GM18519 (cell line): ENCODE measurements around the gene ALKBH4.
A peak's percentile ranks its signal among the peaks of the same experiment; 100 is the strongest.
"Not testable (repeated sequence)": the region's sequence is repeated elsewhere in the genome, so short reads cannot be mapped to it uniquely, and the experiment has no call there.

Experiments
- ATAC-seq: cut with Tn5 transposase; IDR thresholded peaks from one replicate; pipeline ENCODE4 v1.9.1; 2021; ENCODE audit warnings: mild to moderate bottlenecking, moderate library complexity; ENCODE audit not compliant: unreplicated experiment, low FRiP score

ALKBH4 gene, protein sequence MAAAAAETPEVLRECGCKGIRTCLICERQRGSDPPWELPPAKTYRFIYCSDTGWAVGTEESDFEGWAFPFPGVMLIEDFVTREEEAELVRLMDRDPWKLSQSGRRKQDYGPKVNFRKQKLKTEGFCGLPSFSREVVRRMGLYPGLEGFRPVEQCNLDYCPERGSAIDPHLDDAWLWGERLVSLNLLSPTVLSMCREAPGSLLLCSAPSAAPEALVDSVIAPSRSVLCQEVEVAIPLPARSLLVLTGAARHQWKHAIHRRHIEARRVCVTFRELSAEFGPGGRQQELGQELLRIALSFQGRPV

DNA sequence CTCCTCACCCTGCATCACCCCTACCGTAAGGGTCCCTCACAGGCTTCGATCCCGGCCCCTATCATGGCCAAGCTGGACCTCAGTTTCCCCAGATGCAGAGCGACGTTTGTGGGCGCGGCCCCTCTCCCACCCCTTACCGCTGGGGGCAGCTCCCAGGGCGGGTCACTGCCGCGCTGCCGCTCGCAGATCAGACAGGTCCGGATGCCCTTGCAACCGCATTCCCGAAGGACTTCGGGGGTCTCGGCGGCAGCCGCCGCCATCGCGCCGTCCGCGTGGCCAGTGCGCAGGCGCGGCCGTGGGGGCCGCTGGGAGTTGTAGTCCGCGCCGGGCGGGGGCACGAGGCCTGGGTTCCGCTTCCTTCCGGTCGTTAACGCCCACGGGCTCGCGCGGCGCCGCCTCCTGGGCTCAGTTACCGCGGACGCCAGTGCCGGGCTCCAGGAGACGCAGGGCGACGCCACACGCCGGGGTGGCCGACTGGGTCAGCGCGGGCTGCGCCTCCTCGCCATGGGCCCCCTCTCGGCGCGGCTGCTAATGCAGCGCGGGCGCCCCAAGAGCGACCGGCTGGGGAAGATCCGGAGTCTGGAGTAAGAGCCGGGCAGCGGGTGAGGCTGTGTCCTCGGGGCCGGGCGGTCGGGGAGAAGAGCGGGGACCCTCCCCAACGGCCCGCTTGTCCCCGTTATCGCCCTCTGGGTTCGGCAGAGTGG is at the start of gene ALKBH4, which contains the start of gene LRWD1:
TSS of gene ALKBH4 (minus strand) at position 287 of the 704 bp plus-strand sequence. CDS start at position 260, 27 bp downstream.
TSS of gene LRWD1 (plus strand) at position 408 of the 704 bp plus-strand sequence. CDS start at position 505, 97 bp downstream.
- peak; percentile 68 for ATAC-seq

DNA sequence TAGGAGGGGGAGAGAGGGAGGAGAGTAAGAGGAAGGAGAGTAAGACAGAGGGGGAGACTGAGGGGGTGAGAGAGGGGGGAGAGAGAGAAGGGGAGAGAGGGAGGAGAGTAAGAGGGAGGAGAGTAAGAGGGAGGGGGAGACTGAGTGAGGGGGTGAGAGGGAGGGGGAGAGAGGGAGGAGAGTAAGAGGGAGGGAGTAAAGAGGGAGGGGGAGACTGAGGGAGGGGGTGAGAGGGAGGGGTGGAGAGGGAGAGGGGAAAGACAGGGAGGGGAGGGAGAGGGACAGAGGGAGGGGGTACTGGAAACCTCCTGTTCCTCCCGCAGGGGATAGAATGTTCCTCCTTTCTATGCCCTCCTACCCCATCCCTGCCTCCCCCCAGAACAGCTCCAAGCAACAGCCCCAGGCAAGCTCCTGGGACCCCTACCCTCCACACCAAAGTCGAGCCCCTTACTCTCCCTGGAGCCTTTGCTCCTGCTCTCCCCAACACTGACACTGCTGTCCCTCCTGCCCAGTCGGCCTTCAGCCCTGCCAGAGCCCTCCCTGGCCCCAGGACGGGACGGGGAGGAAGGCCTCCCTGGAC is 48.1 kb upstream of the ALKBH4 start:
- not testable (repeated sequence) for ATAC-seq

DNA sequence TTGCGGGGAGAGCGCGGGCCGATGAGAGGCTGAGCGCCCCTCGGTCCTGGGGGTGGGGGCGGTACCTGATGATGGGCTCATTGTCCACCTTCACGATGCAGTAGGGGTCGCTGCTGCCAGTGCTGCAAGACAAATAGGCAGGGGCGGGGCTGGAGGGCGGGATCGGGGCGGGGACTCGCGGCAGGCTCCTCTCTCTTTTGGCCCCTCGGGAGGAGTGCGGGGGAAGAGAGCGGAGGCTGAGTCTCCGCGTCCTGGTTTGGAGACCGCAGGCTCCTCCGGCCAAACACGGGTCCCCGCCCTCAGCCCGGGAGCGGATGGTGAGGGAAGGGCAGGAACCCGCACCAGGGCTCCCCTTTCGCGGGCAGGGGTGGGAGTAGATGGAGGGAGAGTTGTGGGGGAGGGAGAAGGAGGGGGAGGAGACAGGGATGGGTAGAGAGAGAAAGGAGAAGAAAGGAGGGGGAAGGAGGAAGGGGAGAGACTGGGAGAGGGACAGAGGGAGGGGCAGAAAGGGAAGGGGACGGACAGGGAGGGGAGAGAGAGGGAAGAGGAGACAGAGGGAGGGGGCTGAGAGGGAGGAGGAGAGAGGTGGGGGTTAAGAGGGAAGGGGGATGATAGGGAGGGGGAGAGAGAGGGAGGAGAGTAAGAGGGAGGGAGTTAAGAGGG is 47.3 kb upstream of the ALKBH4 start:
- not testable (repeated sequence) for ATAC-seq

DNA sequence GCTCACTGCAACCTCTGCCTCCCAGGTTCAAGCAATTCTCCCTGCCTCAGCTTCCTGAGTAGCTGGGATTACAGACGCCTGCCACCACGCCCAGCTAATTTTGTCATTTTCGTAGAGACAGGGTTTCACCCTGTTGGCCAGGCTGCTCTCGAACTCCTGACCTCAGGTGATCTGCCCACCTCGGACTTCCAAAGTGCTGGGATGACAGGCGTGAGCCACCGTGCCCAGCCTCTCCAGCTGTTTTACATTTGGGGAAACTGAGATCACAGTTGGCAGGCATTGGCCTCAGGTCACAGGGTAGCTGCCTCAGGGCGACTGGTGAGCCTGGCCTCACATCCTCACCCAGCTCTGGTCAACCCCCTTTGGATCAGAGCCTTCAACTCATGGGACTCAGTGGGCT is 45.9 kb upstream of the ALKBH4 start:
- ATAC-seq = not testable (repeated sequence)

DNA sequence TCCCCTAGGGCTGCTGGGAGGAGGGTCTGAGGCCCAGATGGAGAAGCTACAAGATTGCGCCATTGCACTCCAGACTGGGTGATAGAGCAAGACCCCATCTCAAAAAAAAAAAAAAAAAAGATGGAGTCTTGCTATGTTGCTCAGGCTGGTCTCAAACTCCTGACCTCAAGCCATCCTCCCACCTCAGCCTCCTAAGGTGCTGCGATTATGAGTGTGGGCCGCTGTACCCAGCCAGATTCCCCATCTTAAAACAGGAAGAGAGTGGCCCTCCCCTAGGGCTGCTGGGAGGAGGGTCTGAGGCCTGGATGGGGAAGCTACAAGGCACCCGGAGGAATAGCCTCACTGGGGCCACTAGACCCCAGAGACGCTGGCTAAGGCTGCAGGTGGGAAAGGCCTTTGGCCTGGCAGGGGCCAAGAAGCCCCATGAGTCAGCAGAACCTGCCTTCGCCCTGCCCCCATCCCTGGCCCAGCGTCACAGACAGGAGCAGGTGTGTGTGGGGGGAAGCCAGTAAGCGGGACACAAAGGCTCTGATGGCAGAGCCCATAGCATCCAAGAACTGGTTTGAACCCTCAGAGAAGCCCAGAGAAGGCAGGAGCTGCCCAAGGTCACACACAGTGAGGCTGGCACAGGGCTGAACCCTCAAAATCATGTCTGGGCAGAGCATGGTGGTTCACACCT is 42.9 kb upstream of the ALKBH4 start:
- ATAC-seq = not testable (repeated sequence)

DNA sequence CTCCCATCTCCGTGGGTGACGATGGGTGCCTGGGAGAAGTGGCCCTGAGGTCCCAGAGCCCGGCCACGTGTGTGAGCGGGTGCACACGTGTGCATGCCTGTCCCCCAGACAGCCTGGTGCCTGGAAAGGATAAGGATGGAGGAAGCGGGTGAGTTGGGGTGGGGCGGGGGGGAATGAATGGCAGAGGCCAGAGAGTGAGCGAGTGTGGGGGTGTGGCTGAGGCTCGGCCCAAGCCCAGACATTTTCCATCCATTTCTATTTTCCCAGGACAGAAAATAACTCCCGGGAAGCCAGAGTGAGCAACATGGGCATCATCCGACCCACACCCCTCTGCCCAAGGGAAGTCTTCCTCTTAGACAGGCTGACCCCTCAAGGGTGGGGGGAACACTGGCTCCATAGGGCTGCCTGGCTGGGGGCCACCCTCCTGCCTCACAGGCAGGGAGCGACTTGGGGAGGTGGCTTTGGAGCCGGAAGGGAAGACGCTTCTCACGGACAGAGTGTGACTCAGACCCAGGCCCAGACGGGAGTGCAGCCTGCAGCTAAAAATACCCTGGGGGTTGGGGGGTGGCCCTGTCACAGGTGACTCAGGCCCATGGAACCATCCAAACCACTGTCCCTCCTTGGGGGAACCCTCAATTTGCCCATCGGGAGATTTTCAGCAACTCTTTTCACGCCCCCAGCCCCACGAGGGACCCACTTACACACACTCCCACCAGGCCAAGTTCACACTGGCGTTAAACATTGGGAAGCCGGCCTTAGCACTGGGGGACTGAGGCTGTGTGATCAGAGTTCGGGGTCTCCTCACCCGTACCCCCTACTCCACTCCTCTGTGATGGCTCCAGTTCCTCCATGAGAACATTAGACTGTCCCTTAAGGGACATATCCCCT is 40.9 kb upstream of the ALKBH4 start:
- not testable (repeated sequence) for ATAC-seq

DNA sequence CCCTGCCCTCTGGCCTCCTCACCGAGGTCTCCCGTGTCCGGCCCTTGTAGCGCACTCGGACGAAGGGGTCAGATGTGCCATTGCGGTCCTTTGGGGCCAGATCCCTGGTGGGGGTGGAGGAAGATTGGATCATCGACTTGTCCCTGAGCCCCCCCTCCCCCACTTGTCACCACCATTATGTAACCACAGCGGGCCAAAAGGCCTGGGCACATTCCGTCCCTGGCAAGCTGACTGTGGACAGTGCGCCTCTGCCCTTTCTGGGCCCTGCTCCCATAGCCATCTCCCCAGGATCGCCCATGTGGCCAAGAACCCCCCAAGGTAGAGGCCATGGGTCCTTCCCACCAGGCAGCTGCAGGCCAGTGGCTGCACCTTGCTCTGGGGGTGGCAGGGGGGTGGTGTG is 38.5 kb upstream of the ALKBH4 start:
- not testable (repeated sequence) for ATAC-seq

DNA sequence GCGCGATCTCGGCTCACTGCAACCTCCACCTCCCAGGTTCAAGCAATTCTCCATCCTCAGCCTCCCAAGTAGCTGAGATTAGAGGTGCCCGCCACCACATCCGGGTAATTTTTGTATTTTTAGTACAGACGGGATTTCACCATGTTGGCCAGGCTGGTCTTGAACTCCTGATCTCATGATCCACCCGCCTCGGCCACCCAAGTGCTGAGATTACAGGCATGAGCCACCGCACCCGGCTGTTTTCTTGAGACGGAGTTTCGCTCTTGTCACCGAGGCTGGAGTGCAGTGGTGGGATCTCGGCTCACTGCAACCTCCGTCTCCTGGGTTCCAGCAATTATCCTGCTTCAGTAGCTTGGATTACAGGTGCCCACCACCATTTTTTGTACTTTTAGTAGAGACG is 33.7 kb upstream of the ALKBH4 start:
- ATAC-seq = not testable (repeated sequence)

DNA sequence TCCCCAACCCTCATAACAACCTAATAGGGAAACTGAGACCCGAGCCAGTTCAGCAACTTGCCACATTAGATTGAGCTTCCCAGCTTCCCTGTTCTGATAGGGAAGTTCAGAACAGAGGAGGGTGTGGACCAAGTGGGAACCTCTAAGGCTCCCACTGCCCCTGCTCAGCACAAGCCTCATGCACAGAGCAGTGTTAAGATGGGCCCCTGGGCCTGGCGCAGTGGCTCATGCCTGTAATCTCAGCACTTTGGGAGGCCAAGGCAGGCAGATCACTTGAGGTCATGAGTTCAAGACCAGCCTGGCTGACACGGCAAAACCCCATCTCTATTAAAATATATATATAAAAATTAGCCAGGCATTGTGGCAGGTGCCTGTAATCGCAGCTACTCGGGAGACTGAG is 32.6 kb upstream of the ALKBH4 start:
- ATAC-seq = not testable (repeated sequence)

DNA sequence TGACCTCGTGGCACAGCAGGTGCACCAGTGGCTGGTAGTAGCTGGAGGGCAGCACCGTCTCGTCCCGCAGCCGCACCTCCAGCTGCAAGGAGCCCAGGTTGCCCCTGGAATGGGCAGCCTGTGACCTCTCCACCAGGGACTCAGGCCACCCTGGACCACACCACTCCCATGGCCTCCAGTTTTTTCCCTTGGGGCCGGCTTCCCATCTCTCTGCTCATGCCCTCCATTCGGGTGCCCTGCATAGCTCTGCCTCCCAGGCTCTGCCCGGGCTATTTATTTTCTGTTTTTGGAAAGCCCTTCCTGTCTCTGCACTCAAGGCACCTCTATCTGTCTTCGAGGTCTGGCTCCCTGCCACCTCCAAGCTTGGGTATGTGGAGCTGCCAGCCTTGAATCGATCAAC is 32.2 kb upstream of the ALKBH4 start:
- not testable (repeated sequence) for ATAC-seq

DNA sequence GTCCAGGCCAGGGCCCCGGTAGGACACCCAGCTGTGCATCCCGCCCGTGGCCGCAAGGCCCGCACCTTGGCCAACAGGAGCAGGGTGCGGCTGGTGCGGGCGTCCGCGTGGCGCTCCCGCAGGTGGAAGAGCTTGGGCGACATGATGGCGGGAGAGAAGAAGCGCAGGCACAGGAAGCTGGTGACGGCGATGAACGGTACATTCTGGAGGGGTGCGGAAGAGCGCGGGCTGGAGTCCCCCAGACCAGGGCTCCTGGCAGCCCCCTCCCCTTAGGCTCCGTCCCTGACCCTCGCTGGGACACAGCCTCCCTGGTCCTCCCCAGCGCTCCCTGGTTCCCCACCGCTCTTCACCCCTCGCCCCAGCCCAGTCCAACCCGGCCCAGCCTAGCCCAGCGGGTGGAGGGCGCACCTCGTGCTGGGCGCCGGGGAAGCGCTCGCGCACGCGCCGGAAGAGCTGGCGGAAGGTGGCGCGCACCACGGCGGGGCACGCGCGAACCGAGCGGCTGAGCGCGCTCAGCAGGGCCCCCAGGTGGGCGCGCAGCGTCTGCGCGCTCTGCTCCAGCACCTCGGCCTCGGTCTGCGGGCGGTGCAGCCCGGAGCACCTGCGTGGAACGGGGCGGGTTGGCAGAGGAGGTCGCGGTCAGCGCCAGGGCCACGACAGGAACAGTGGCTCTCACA is 29.9 kb upstream of the ALKBH4 start:
- peak; percentile 50 for ATAC-seq

DNA sequence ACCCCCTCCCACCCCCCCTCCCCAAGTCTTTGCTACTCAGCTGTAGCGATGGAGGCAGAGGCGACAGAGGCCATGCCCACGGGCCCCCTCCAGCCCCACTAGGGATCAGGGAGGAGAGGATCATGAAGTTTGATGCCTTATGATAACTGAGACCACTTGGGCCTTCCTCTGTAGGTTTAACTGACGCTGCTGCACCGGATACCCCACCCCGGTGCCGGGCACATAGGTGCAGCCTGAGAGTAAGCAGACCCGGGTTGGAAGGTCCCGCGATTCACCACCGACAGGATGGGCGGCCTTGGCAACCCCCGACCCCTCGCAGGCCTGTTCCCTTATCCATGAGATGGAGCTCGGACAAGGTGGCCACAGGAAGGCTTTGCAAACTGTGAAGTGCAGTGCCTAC is 29.4 kb upstream of the ALKBH4 start:
- not testable (repeated sequence) for ATAC-seq

DNA sequence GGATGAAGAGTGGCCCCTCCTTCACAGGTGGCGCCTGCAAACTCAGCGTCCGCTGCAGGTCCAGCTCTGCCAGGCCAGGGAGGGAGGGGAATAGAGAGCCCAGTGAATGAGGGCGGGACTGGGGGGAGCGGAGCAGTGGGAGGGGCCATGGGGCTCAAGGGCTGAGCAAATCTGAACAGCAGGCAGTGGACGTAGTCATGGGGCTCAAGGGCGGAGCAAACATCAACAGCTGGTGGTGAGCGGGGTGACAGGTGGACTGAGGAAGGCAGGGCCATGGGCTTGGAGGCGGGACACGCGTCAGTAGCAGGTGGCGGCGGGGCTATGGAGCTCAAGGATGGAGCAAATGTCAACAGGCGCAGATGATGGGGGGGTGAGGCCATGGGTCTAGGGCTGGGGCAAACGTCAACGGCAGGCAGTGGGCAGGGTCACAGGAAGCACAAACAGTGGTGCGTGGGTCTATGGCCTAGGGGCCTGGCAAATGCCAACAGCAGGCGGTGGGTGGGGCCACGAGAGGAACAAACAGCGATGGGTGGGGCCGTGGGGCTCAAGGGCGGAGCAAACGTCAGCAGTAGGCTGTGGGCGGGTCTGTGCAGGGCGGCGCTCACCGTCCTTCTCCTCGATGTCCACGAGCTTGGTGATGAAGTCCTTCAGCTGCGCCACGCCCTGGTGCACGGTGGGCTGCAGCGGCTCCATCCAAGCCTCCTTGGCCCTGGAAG is 28.7 kb upstream of the ALKBH4 start:
- not testable (repeated sequence) for ATAC-seq

DNA sequence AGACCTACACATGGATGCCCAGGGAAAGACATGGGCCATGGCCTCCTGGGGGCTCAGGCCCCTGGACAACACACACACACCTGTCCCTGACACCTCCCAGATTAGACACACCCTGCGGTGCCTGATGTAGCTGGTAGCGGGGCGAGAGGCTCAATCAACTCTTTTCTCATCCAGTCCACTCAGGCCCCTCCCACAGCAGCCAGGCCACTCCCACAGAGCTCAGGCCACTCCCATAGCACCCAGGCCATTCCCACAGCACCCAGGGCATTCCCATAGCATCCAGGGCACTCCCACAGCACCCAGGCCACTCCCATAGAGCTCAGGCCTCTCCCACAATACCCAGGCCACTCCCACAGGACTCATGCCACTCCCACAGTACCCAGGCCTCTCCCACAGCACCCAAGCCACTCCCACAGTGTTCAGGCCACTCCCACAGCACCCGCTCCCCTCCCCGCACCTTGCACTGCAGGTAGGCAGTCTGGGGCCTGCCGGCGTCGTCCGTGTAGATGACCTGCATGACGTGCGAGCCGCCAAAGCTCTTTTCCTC is 25.9 kb upstream of the ALKBH4 start:
- ATAC-seq = peak; percentile 42

DNA sequence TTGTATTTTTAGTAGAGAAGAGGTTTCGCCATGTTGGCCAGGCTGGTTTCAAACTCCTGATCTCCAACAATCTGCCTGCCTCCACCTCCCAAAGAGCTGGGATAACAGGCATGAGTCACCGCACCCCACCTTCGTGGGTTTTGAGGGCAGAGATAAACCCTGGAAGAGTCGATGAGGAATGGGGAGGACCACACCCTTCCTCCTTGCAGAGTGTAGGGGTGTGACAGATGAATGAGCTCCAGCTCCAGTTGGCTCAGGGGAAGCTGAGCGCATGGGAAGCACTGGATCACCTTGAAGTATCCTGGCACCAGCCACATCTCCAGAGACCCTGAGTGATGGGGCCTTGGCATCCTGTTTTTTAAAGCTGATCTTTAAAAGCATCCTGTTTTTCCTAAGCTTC is 19.7 kb upstream of the ALKBH4 start:
- not testable (repeated sequence) for ATAC-seq

DNA sequence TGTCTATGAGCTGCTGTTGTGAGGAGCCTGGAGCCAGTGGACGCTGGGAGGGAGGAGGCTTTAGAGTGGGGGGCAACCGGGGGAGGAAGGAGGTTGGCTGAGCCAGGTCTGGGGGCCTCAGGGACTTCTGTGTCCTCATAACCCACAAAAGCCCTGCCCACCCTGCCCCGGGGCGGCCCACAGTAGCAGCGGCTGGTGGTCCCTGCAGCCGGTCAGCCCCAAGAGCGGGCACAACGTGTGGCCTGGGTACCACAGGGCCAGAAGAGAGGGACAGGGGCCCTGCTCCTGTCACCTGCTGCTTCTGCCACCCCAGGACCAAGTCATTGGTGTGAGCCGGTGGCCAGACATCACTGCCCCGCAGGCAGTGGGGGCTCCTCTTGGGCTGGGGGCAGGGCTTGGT is 17.3 kb upstream of the ALKBH4 start:
- not testable (repeated sequence) for ATAC-seq

DNA sequence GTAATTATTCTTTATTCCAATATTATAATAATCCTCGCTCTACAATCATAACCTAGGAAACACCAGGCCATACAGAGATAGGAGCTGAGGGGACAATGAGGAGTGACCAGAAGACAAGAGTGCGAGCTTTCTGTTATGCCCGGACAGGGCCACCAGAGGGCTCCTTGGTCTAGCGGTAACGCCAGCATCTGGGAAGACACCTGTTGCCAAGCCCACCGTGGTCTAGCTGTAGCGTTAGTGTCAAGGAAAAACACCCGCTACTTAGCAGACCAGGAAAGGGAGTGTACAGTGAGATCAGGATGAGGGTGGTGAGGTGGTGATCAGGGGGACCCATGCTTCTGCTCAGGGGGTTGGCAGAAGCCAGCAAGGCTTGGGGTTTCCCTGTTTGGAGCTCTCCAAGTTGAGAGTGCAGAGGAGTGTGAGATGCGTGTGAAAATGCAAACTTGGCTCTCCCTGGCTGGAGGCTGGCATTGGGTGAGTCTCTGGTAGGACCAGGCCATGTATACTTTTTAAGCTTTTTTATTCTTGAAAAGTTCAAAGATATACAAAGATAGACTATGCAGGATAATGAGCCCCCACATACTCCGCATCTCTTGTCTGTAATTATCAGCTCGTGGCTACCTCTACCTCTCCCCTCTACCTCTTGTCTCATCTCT is 15.4 kb upstream of the ALKBH4 start:
- not testable (repeated sequence) for ATAC-seq
